LoVo (cell line): Measurements from ENCODE around the gene PDIA6.
"Not testable (repeated sequence)": the region's sequence is repeated elsewhere in the genome, so short reads cannot be mapped to it uniquely, and the experiment has no call there.

Experiments
- DNase-seq: peaks from one replicate; pipeline ENCODE4 v3.0.0-alpha.2; 2016; ENCODE audit warnings: low spot score

Gene PDIA6

GRCh38 chr2:10780821-10781220 is 31.8 kb downstream of the PDIA6 start:
- DNase-seq: not testable (repeated sequence)

- no peak for DNase-seq
These were observed 32.1 kb downstream of the PDIA6 start for GRCh38 chr2:10780491-10780820.

- DNase-seq: no peak
These were observed 32.7 kb downstream of the PDIA6 start for GRCh38 chr2:10779776-10780490.

GRCh38 chr2:10778724-10779115 is 33.9 kb downstream of the PDIA6 start:
- DNase-seq: no peak

- DNase-seq: no peak
These were observed 34.5 kb downstream of the PDIA6 start for GRCh38 chr2:10777842-10778723.

- DNase-seq: no peak
These were observed 35.3 kb downstream of the PDIA6 start for GRCh38 chr2:10777111-10777841.

GRCh38 chr2:10776231-10776977 is 36.2 kb downstream of the PDIA6 start:
- no peak for DNase-seq

- no peak for DNase-seq
These were observed 36.8 kb downstream of the PDIA6 start for GRCh38 chr2:10775831-10776230.

GRCh38 chr2:10775021-10775780 is 37.4 kb downstream of the PDIA6 start:
- no peak for DNase-seq

- DNase-seq: no peak
These were observed 38.2 kb downstream of the PDIA6 start for GRCh38 chr2:10774394-10774793.

- DNase-seq: no peak
These were observed 38.7 kb downstream of the PDIA6 start for GRCh38 chr2:10773821-10774341.

GRCh38 chr2:10772868-10773215 is 39.7 kb downstream of the PDIA6 start:
- DNase-seq: no peak

- DNase-seq: no peak
These were observed 40.3 kb downstream of the PDIA6 start for GRCh38 chr2:10772201-10772867.

- no peak for DNase-seq
These were observed 40.8 kb downstream of the PDIA6 start for GRCh38 chr2:10771786-10772185.

- DNase-seq: no peak
These were observed 41.4 kb downstream of the PDIA6 start for GRCh38 chr2:10770956-10771750.

GRCh38 chr2:10768063-10768507 is 44.5 kb downstream of the PDIA6 start:
- DNase-seq: no peak

- no peak for DNase-seq
These were observed 46.7 kb downstream of the PDIA6 start for GRCh38 chr2:10765914-10766313.

GRCh38 chr2:10765461-10765860 is 47.1 kb downstream of the PDIA6 start:
- peak; percentile 87 for DNase-seq

GRCh38 chr2:10764896-10765295 is 47.7 kb downstream of the PDIA6 start:
- no peak for DNase-seq
